ENCODE measurements around the gene EXOC5. TPM values are rescaled to one million over a fixed set of nuclear protein-coding genes. Genes with fewer than 3 reads are reported as not detected.

Gene EXOC5
- total RNA-seq, 1 donor from 2014 or later = 252 TPM

- H3K27me3 Mint-ChIP-seq (ENCODE audit: insufficient read depth, low read depth) = no peaks in the 10 kb centered on the region
Measured at GRCh38 chr14:57277062-57277461, 8.4 kb upstream of the EXOC5 start.

DNA sequence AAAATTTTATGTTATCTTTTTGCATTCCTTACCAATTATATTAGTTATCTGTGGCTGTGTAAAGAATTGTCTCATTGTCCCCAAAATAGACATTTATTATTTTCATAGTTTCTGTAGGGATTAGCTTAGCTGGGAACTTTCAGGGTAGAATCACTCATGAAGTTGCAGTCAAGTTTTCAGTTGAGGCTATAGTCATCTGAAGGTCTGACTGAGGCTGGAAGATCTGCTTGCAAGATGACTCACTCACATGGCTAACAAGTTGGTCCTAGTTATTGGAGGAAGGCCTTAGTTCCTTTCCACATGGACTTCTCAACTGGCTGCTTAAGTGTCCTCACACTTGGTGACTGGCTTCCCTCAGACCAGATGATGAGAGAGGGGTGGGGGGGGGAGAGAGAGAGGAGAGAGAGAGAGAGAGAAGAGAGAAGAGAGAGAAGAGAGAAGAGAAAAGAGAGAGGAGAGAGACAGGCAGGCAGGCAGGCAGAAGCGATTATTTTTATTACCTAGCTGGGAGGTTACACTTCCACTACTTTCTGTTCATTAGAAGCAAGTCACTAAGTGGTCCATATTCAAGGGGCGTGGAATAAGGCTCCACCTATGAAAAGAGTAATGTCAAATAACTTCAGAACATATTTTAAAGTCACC, 6.4 kb upstream of the EXOC5 start:
- Histone ChIP-seq H3K36me3 (peaks cover 18% of the 10 kb centered on the region), H3K27me3 (no peaks in the 10 kb centered on the region), H3K9ac (no peak overlapping the region), H3K79me2 (ENCODE audit: low read depth) (peaks cover 81% of the 10 kb centered on the region), H3K4me1 (peaks cover 12% of the 10 kb centered on the region), H2AFZ (replicated peaks) (no peak overlapping the region), H4K20me1 (ENCODE audit: low read depth) (peaks cover 12% of the 10 kb centered on the region), H3F3A (ENCODE audit: low read depth) (peaks cover 7% of the 10 kb centered on the region), H3K4me3 (no peak overlapping the region), H3K9me3 (ENCODE audit: low read depth) (no peaks in the 10 kb centered on the region), H3K27ac (no peak overlapping the region), H3K4me2 (no peak overlapping the region)
- no peaks in the 10 kb centered on the region for H3K27me3 Mint-ChIP-seq (ENCODE audit: insufficient read depth, low read depth)
- H3K27ac Mint-ChIP-seq = no peak overlapping the region
- no peak for TF ChIP-seq CTCF (IDR thresholded peaks at IDR 0.05)
- no peak for TF ChIP-seq EZH2 (IDR thresholded peaks at IDR 0.05)
- no peak for TF ChIP-seq EZH2phosphoT487 (IDR thresholded peaks at IDR 0.05)
- H3K4me1 Mint-ChIP-seq = peaks cover 17% of the 10 kb centered on the region
- peaks cover 23% of the 10 kb centered on the region for H3K36me3 Mint-ChIP-seq
- H3K4me3 Mint-ChIP-seq = no peak overlapping the region
- DNase-seq (ENCODE audit: low spot score) = no peak
- H3K9me3 Mint-ChIP-seq = no peaks in the 10 kb centered on the region

More at GRCh38 chr14:57277062-57277461, 8.4 kb upstream of the EXOC5 start:
- peaks cover 18% of the 10 kb centered on the region for H3K36me3 ChIP-seq
- peaks cover 61% of the 10 kb centered on the region for H3K79me2 ChIP-seq (ENCODE audit: low read depth)
- H2AFZ ChIP-seq (replicated peaks) = no peak overlapping the region
- peaks cover 7% of the 10 kb centered on the region for H3F3A ChIP-seq (ENCODE audit: low read depth)
- no peaks in the 10 kb centered on the region for H3K9me3 Mint-ChIP-seq
- H3K9me3 ChIP-seq (ENCODE audit: low read depth) = no peaks in the 10 kb centered on the region
- H3K9ac ChIP-seq = no peak overlapping the region
- no peak overlapping the region for H3K4me2 ChIP-seq
- peaks cover 25% of the 10 kb centered on the region for H3K36me3 Mint-ChIP-seq
- peaks cover 5% of the 10 kb centered on the region for H4K20me1 ChIP-seq (ENCODE audit: low read depth)
- H3K4me1 ChIP-seq = no peaks in the 10 kb centered on the region
- no peak overlapping the region for H3K4me3 ChIP-seq
- H3K27me3 ChIP-seq = no peaks in the 10 kb centered on the region
- H3K27ac ChIP-seq = no peak overlapping the region
- no peak for DNase-seq (ENCODE audit: low spot score)
- no peaks in the 10 kb centered on the region for H3K4me1 Mint-ChIP-seq
- no peak overlapping the region for H3K27ac Mint-ChIP-seq
- no peak overlapping the region for H3K4me3 Mint-ChIP-seq
- TF ChIP-seq EZH2 (IDR thresholded peaks at IDR 0.05) = no peak
- no peak for TF ChIP-seq CTCF (IDR thresholded peaks at IDR 0.05)
- no peak for TF ChIP-seq EZH2phosphoT487 (IDR thresholded peaks at IDR 0.05)

DNA sequence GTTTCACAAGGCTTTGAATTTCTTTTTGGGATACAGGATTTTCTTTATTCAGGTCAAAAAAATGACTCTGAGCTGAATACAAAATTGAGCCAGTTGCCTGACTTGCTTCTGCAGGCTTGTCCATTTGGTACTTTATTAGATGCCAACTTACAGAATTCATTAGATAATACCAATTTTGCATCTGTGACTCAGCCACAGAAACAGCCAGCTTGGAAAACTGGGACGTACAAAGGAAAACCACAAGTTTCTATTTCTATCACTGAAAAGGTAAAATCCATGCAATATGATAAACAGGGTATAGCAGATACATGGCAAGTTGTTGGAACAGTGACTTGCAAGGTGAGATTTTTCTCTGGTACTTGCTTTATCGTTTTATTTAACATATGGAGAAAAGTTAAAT, 5.8 kb upstream of the EXOC5 start:
- Histone ChIP-seq H3K9me3 (ENCODE audit: low read depth) (no peaks in the 10 kb centered on the region), H3K9ac (no peak overlapping the region), H3K79me2 (ENCODE audit: low read depth) (peaks cover 87% of the 10 kb centered on the region), H3K27me3 (no peaks in the 10 kb centered on the region), H3K27ac (no peak overlapping the region), H3K4me2 (no peak overlapping the region), H3K36me3 (peaks cover 18% of the 10 kb centered on the region), H3K4me1 (peaks cover 14% of the 10 kb centered on the region), H4K20me1 (ENCODE audit: low read depth) (peaks cover 9% of the 10 kb centered on the region), H3F3A (ENCODE audit: low read depth) (peaks cover 8% of the 10 kb centered on the region), H2AFZ (replicated peaks) (no peak overlapping the region), H3K4me3 (no peak overlapping the region)
- H3K36me3 Mint-ChIP-seq = peaks cover 19% of the 10 kb centered on the region
- DNase-seq (ENCODE audit: low spot score) = no peak
- H3K27ac Mint-ChIP-seq = no peak overlapping the region
- peaks cover 18% of the 10 kb centered on the region for H3K4me1 Mint-ChIP-seq
- TF ChIP-seq EZH2phosphoT487 (IDR thresholded peaks at IDR 0.05) = no peak
- no peaks in the 10 kb centered on the region for H3K27me3 Mint-ChIP-seq (ENCODE audit: insufficient read depth, low read depth)
- no peaks in the 10 kb centered on the region for H3K9me3 Mint-ChIP-seq
- no peak overlapping the region for H3K4me3 Mint-ChIP-seq

- Mint-ChIP-seq H3K4me3 (no peak overlapping the region), H3K27me3 (ENCODE audit: insufficient read depth, low read depth) (no peaks in the 10 kb centered on the region), H3K27ac (no peak overlapping the region), H3K36me3 (peaks cover 14% of the 10 kb centered on the region), H3K9me3 (no peaks in the 10 kb centered on the region), H3K4me1 (peaks cover 18% of the 10 kb centered on the region)
- Histone ChIP-seq H4K20me1 (ENCODE audit: low read depth) (peaks cover 6% of the 10 kb centered on the region), H3K27ac (no peak overlapping the region), H3K4me3 (no peak overlapping the region), H2AFZ (replicated peaks) (no peak overlapping the region), H3K9me3 (ENCODE audit: low read depth) (no peaks in the 10 kb centered on the region), H3F3A (ENCODE audit: low read depth) (peaks cover 20% of the 10 kb centered on the region), H3K36me3 (peaks cover 18% of the 10 kb centered on the region), H3K27me3 (no peaks in the 10 kb centered on the region), H3K4me1 (peaks cover 14% of the 10 kb centered on the region), H3K9ac (no peak overlapping the region), H3K79me2 (ENCODE audit: low read depth) (peaks cover 96% of the 10 kb centered on the region), H3K4me2 (no peak overlapping the region)
- no peak for DNase-seq (ENCODE audit: low spot score)
- TF ChIP-seq EZH2 (IDR thresholded peaks at IDR 0.05) (no peak), EZH2phosphoT487 (IDR thresholded peaks at IDR 0.05) (no peak), CTCF (IDR thresholded peaks at IDR 0.05) (no peak)
Measured at GRCh38 chr14:57273236-57273635, 4.5 kb upstream of the EXOC5 start.

All from neural progenitor cell (in vitro differentiated cells).